ENCODE results near the gene PTGER4. TPM values are rescaled to one million over a fixed set of nuclear protein-coding genes. Genes with fewer than 3 reads are reported as not detected.

PTGER4 gene
- polyA plus RNA-seq, 1 of the 3 experiments (the other 2 are of a cell fraction) = not detected

DNA sequence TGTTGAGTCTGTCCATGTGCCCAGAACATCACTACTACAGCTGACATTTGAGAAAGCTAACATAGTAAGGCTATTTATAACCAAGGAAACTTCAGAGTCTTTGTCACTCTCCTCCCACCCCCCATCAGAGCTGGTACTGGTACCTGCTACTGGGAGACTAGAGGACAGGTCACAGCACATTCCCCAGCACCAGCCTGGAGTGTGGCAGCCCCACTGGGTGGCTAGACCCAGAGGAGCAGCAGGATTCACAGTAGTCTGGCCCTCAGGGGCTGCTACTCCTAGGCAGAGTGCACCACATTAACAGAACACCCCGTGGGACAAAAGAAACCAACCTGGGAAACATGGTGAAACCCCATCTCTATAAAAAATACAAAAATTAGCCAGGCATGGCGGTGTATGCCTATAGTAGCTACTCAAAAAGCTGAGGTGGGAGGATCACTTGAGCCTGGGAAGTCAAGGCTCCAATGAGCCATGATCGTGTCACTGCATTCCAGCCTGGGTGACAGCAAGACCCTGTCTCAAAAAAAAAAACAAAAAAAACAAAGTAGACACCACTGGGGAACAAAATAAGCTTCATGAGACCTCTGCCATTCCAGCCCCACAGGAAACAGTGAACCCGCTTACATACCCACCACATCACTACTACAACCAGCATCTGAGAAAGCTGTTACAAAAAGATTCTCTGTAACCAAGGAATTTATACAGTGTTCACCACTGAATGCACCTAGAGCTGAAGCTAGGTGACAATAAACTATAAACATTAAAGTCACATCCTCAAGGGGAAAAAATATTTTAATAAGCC, 26.3 kb upstream of the PTGER4 start:
- DNase-seq = no peak
- 22% methylated on average over 4 of the region's 4 CpGs for WGBS (ENCODE audit: low lambda C conversion rate)
- POLR2A ChIA-PET = no interaction called here

DNA sequence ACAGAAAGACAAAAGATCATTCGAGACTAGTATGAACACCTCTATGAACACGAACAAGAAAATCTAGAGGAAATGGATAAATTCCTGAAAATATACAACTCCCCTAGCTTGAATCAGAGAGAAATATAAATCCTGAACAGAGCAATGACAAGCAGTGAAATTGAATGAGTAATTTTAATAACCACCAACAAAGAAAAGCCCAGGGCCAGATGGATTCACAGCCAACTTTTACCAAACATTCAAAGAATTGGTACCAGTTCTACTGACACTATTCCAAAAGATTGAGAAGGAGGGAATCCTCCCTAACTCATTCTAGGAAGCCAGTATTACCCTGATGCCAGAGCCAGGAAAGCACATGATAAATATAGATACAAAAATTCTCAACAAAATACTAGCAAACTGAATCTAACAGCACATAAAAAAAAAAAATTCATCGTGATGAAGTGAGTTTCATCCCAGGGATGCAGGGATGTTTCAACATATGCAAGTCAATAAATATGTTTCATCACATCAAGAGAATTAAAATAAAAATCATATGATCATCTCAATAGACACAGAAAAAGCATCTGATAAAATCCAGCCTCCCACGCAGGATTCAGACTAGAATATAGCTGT, 25.2 kb upstream of the PTGER4 start:
- no peaks in the 10 kb centered on the region for H3K9me2 ChIP-seq
- H3K9ac ChIP-seq = no peak overlapping the region
- H3K4me2 ChIP-seq = no peak overlapping the region
- no peaks in the 10 kb centered on the region for H3F3A ChIP-seq (replicated peaks; ENCODE audit: insufficient read depth)
- H3K4me1 ChIP-seq (ENCODE audit: control insufficient read depth in 1 of 2, insufficient read depth in 2 of 2, low read depth in 1 of 2, low read length in 1 of 2) = no peaks in the 10 kb centered on the region
- DNase-seq = no peak
- no peaks in the 10 kb centered on the region for H3K79me2 ChIP-seq (ENCODE audit: insufficient read depth)
- H3K27ac ChIP-seq (ENCODE audit: low read depth in 2 of 2, low read length in 1 of 2) = no peak overlapping the region
- no peak for TF ChIP-seq JUND (IDR thresholded peaks at IDR 0.05)
- TF ChIP-seq GABPA (IDR thresholded peaks at IDR 0.05; ENCODE audit: low read depth) = no peak
- TF ChIP-seq EZH2phosphoT487 (IDR thresholded peaks at IDR 0.05; ENCODE audit: borderline replicate concordance, low read depth) = no peak
- no peak for TF ChIP-seq YY1 (IDR thresholded peaks at IDR 0.05; ENCODE audit: low read depth)
- TF ChIP-seq RAD21 (IDR thresholded peaks at IDR 0.05; ENCODE audit: low read length) = no peak
- TF ChIP-seq TEAD4 (IDR thresholded peaks at IDR 0.05; ENCODE audit: borderline replicate concordance, insufficient read depth) = no peak
- no peak for TF ChIP-seq POLR2AphosphoS5 (IDR thresholded peaks at IDR 0.05; ENCODE audit: low read depth, low read length)
- no peak for TF ChIP-seq NFIC (IDR thresholded peaks at IDR 0.05; ENCODE audit: borderline replicate concordance)
- TF ChIP-seq, protein P1, sequence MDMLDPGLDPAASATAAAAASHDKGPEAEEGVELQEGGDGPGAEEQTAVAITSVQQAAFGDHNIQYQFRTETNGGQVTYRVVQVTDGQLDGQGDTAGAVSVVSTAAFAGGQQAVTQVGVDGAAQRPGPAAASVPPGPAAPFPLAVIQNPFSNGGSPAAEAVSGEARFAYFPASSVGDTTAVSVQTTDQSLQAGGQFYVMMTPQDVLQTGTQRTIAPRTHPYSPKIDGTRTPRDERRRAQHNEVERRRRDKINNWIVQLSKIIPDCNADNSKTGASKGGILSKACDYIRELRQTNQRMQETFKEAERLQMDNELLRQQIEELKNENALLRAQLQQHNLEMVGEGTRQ (IDR thresholded peaks at IDR 0.05; ENCODE audit: borderline replicate concordance, low read depth, low read length) = no peak
- TF ChIP-seq SIN3A (IDR thresholded peaks at IDR 0.05; ENCODE audit: borderline replicate concordance, low read depth, low read length) = no peak
- TF ChIP-seq RXRA (IDR thresholded peaks at IDR 0.05; ENCODE audit: borderline replicate concordance, low read depth) = no peak
- TF ChIP-seq, protein P2, sequence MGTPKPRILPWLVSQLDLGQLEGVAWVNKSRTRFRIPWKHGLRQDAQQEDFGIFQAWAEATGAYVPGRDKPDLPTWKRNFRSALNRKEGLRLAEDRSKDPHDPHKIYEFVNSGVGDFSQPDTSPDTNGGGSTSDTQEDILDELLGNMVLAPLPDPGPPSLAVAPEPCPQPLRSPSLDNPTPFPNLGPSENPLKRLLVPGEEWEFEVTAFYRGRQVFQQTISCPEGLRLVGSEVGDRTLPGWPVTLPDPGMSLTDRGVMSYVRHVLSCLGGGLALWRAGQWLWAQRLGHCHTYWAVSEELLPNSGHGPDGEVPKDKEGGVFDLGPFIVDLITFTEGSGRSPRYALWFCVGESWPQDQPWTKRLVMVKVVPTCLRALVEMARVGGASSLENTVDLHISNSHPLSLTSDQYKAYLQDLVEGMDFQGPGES (IDR thresholded peaks at IDR 0.05; ENCODE audit: low read depth, low read length) = no peak
- no peak for TF ChIP-seq RFX5 (IDR thresholded peaks at IDR 0.05; ENCODE audit: low read length)
- POLR2A ChIA-PET = no interaction called here
- no peaks in the 10 kb centered on the region for H3K36me3 ChIP-seq (replicated peaks in 1 of 2; ENCODE audit: control insufficient read depth in 1 of 2, insufficient read depth in 2 of 2, low read length in 1 of 2)
- H4K20me1 ChIP-seq (ENCODE audit: insufficient read depth) = no peaks in the 10 kb centered on the region
- no peak overlapping the region for H3K4me3 ChIP-seq (ENCODE audit: low read depth in 2 of 2, low read length in 1 of 2)
- no peaks in the 10 kb centered on the region for H3K9me3 ChIP-seq
- WGBS (ENCODE audit: low lambda C conversion rate) = 8% methylated on average over 4 of the region's 4 CpGs
- CTCF ChIA-PET = no interaction called here
- no peak overlapping the region for H2AFZ ChIP-seq (ENCODE audit: low read depth)
- peaks cover 5% of the 10 kb centered on the region; the same call in 1 of the 2 replicates for H3K27me3 ChIP-seq (ENCODE audit: insufficient read depth)

More for the DNA sequence above, 26.3 kb upstream of the PTGER4 start:
- H3K27me3 ChIP-seq (ENCODE audit: insufficient read depth) = peaks cover under 1% of the 10 kb centered on the region; the same call in 1 of the 2 replicates
- no peak overlapping the region for H3K4me2 ChIP-seq
- no peaks in the 10 kb centered on the region for H3K4me1 ChIP-seq (ENCODE audit: control insufficient read depth in 1 of 2, insufficient read depth in 2 of 2, low read depth in 1 of 2, low read length in 1 of 2)
- no peak overlapping the region for H2AFZ ChIP-seq (ENCODE audit: low read depth)
- H3K9ac ChIP-seq = no peak overlapping the region
- CTCF ChIA-PET = no interaction called here
- no peaks in the 10 kb centered on the region for H3K79me2 ChIP-seq (ENCODE audit: insufficient read depth)
- no peaks in the 10 kb centered on the region for H3F3A ChIP-seq (replicated peaks; ENCODE audit: insufficient read depth)
- no peak for TF ChIP-seq RAD21 (IDR thresholded peaks at IDR 0.05; ENCODE audit: low read length)
- TF ChIP-seq, protein P3, sequence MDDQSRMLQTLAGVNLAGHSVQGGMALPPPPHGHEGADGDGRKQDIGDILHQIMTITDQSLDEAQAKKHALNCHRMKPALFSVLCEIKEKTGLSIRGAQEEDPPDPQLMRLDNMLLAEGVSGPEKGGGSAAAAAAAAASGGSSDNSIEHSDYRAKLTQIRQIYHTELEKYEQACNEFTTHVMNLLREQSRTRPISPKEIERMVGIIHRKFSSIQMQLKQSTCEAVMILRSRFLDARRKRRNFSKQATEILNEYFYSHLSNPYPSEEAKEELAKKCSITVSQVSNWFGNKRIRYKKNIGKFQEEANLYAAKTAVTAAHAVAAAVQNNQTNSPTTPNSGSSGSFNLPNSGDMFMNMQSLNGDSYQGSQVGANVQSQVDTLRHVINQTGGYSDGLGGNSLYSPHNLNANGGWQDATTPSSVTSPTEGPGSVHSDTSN (IDR thresholded peaks at IDR 0.05) = no peak
- no peak for TF ChIP-seq GATA2 (CRISPR knock-in tag; IDR thresholded peaks at IDR 0.05)
- no peak for TF ChIP-seq GABPA (IDR thresholded peaks at IDR 0.05; ENCODE audit: low read depth)
- TF ChIP-seq RXRA (IDR thresholded peaks at IDR 0.05; ENCODE audit: borderline replicate concordance, low read depth) = no peak
- no peak for TF ChIP-seq TCF12 (IDR thresholded peaks at IDR 0.05)
- no peak for TF ChIP-seq FOXM1 (IDR thresholded peaks at IDR 0.05; ENCODE audit: low read depth)
- no peaks in the 10 kb centered on the region for H3K36me3 ChIP-seq (replicated peaks in 1 of 2; ENCODE audit: control insufficient read depth in 1 of 2, insufficient read depth in 2 of 2, low read length in 1 of 2)
- no peaks in the 10 kb centered on the region for H4K20me1 ChIP-seq (ENCODE audit: insufficient read depth)
- H3K27ac ChIP-seq (ENCODE audit: low read depth in 2 of 2, low read length in 1 of 2) = no peak overlapping the region
- H3K4me3 ChIP-seq (ENCODE audit: low read depth in 2 of 2, low read length in 1 of 2) = no peak overlapping the region
- no peaks in the 10 kb centered on the region for H3K9me2 ChIP-seq
- H3K9me3 ChIP-seq = no peaks in the 10 kb centered on the region

Data from SK-N-SH (cell line).